ENCODE data around the gene EIF4H. TPM values are rescaled to one million over a fixed set of nuclear protein-coding genes. Genes with fewer than 3 reads are reported as not detected.
"Not testable (repeated sequence)": the region's sequence is repeated elsewhere in the genome, so short reads cannot be mapped to it uniquely, and the experiment has no call there.

EIF4H gene
- total RNA-seq, 2 donors from 2014 or later = 452 to 457 TPM

GRCh38 chr7:74195139-74195860 lies 21.1 kb downstream of the EIF4H start:
- H3K27ac Mint-ChIP-seq = peak overlapping the region; percentile 91
- ATAC-seq (replicated peaks in 1 of 2) = peak; percentile 20 to 27

DNA sequence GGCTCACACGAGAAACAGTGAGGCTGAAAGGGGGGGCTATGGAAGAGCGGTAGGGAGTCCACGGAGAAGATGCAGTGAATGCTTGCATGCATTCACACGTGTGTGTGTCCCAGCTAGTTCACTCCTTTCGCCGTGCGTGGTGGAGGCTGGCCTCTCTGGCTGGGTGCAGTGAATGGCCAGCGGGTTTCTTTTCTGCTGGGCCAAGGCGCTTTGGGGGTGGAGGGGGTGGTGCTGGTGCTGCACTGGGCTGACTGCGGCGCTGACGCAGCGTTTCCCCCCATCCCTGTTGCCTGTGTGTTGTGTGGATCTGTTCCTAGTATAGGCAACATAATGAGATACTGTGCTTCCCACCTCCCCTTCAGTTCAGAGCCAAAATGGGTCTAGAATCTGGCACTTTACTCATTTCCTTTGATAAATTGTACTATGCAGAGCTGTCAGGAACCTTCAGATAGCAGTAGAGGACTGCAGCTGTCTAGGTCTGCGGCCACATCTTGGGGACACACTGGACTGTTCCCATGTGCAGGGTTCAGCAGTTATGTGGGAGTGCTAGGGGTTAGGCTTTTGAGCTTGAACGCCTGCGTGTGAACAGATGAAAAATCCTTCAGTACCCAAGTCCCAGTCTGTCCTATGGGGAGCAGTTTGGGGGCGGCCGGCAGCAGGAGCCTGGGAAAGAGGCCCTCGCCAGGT lies 22.0 kb downstream of the EIF4H start:
- ATAC-seq (replicated peaks in 1 of 2); H3K4me1 Mint-ChIP-seq (ENCODE audit: low read depth); H3K27me3 Mint-ChIP-seq (ENCODE audit: low read depth); H3K4me3 Mint-ChIP-seq; H3K9me3 Mint-ChIP-seq; DNase-seq: not testable (repeated sequence)
- peak overlapping the region; percentile 91 for H3K27ac Mint-ChIP-seq
- H3K36me3 Mint-ChIP-seq (ENCODE audit: insufficient read depth in 2 of 2) = peaks cover 4 to 23% of the 10 kb centered on the region in 2 donors

More at GRCh38 chr7:74195139-74195860, 21.1 kb downstream of the EIF4H start:
- not testable (repeated sequence) for H3K9me3 Mint-ChIP-seq; H3K27me3 Mint-ChIP-seq (ENCODE audit: low read depth); H3K4me3 Mint-ChIP-seq; H3K4me1 Mint-ChIP-seq (ENCODE audit: low read depth); DNase-seq
- H3K36me3 Mint-ChIP-seq (ENCODE audit: insufficient read depth in 2 of 2) = peaks cover 4 to 26% of the 10 kb centered on the region in 2 donors

DNA sequence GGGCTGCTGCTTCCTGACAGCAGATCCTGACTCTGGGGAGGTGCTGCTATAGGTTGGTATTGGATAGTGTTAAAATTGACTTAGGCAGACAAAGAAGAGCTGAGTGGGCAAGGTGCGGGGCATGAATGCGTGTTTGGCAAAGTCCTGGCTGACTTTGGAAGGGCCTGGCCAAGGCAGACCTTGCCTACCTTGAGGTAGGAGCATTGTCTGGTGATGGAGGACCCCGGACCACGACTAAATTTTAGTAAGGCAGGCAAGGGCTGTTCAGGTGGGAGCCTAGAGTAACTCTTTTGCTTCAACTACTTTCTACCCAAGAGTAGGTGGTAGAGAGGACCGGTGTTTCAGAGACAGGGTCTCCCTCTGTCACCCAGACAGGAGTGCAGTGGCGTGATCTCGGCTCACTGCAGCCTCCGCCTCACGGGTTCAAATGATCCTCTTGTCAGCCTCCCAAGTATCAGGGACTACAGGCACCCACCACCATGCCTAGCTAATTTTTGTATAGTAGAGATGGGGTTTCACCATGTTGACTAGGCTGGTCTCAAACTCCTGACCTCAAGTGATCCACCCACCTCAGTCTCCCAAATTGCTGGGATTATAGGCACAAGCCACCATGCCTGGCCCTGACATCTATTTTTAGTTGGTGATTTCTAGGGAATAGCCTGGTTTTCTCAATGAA lies 23.4 kb downstream of the EIF4H start:
- no peak overlapping the region for H3K4me3 Mint-ChIP-seq
- no peaks in the 10 kb centered on the region for H3K27me3 Mint-ChIP-seq (ENCODE audit: low read depth)
- no peak for DNase-seq
- peaks cover 4 to 17% of the 10 kb centered on the region in 2 donors for H3K36me3 Mint-ChIP-seq (ENCODE audit: insufficient read depth in 2 of 2)
- H3K4me1 Mint-ChIP-seq (ENCODE audit: low read depth) = peaks cover 9% of the 10 kb centered on the region
- H3K27ac Mint-ChIP-seq = peak overlapping the region; percentile 2
- no peaks in the 10 kb centered on the region for H3K9me3 Mint-ChIP-seq
- ATAC-seq (replicated peaks in 1 of 2) = peak in 1 of 2 donors; percentile 16

DNA sequence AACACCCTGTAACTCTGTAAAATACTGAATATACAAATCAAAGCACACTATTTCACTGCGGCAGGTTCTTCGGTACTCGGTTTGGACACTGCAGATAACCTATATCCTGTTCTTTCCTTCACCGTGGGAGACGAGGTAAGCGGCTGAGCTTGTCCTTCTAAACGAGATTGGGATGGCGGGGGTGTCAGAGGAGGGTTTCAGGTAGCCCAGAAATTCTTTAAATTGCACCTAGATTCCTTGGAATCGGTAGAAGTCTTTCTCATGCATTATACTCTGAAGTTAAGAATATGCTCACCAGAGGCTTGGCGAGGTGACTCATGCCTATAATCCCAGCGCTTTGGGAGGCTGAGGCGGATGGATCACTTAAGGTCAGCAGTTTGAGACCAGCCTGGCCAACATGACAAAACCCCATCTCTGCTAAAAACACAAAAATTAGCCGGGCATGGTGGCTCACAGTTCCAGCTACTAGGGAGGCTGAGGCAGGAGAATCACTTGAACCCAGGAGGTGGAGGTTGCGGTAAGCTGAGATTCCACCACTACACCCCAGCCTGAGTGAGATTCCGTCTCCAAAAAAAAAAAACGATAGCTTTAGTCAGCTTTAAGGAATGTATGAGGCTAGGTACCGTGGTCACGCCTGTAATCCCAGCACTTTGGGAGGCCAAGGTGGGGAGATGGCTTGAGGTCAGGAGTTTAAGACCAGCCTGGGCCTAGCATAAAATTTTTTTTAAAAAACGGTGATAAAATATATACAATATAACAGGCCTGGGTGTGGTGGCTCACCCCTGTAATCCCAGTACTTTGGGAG lies 25.6 kb downstream of the EIF4H start:
- peak overlapping the region; percentile 42 for H3K27ac Mint-ChIP-seq
- no peak for DNase-seq
- ATAC-seq (replicated peaks in 1 of 2) = no peak
- no peaks in the 10 kb centered on the region for H3K9me3 Mint-ChIP-seq
- peaks cover 2 to 9% of the 10 kb centered on the region in 2 donors for H3K36me3 Mint-ChIP-seq (ENCODE audit: insufficient read depth in 2 of 2)
- no peaks in the 10 kb centered on the region for H3K27me3 Mint-ChIP-seq (ENCODE audit: low read depth)
- H3K4me3 Mint-ChIP-seq = no peak overlapping the region
- peaks cover 2% of the 10 kb centered on the region for H3K4me1 Mint-ChIP-seq (ENCODE audit: low read depth)

- ATAC-seq (replicated peaks in 1 of 2) = no peak
- peaks cover 18% of the 10 kb centered on the region for H3K4me1 Mint-ChIP-seq (ENCODE audit: low read depth)
- H3K27ac Mint-ChIP-seq = peak overlapping the region; percentile 28
- no peak overlapping the region for H3K4me3 Mint-ChIP-seq
- no peaks in the 10 kb centered on the region for H3K36me3 Mint-ChIP-seq (ENCODE audit: insufficient read depth in 2 of 2)
- no peaks in the 10 kb centered on the region for H3K27me3 Mint-ChIP-seq (ENCODE audit: low read depth)
- DNase-seq = no peak
- H3K9me3 Mint-ChIP-seq = no peaks in the 10 kb centered on the region
These were observed 28.8 kb downstream of the EIF4H start for GRCh38 chr7:74202841-74203556.

GRCh38 chr7:74203956-74204618 lies 29.9 kb downstream of the EIF4H start:
- no peaks in the 10 kb centered on the region for H3K9me3 Mint-ChIP-seq
- DNase-seq (no peak), ATAC-seq (replicated peaks in 1 of 2) (no peak)
- no peak overlapping the region for H3K4me3 Mint-ChIP-seq
- no peak overlapping the region for H3K27ac Mint-ChIP-seq
- peaks cover 6% of the 10 kb centered on the region for H3K27me3 Mint-ChIP-seq (ENCODE audit: low read depth)
- H3K4me1 Mint-ChIP-seq (ENCODE audit: low read depth) = peaks cover 19% of the 10 kb centered on the region
- no peaks in the 10 kb centered on the region for H3K36me3 Mint-ChIP-seq (ENCODE audit: insufficient read depth in 2 of 2)

DNA sequence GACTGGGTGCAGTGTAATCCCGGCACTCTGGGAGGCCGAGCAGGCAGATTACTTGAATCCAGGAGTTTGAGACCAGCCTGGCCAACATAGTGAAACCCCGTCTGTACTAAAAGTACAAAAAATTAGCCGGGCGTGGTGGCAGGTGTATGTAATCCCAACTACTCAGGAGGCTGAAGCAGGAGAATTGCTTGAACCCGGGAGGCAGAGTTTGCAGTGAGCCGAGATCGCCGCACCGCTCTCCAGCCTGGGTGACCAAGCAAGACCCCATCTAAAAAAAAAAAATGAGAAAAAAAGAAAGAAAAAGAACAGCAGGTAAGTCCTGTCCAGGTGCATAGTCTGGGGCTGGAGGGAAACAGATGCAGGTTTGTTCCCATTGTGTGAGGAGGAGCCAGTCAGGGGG lies 31.9 kb downstream of the EIF4H start:
- peak overlapping the region; percentile 38 for H3K27ac Mint-ChIP-seq
- H3K27me3 Mint-ChIP-seq (ENCODE audit: low read depth); DNase-seq; H3K4me3 Mint-ChIP-seq; ATAC-seq (replicated peaks in 1 of 2); H3K9me3 Mint-ChIP-seq; H3K36me3 Mint-ChIP-seq (ENCODE audit: insufficient read depth in 2 of 2): not testable (repeated sequence)
- peaks cover 26% of the 10 kb centered on the region for H3K4me1 Mint-ChIP-seq (ENCODE audit: low read depth)

DNA sequence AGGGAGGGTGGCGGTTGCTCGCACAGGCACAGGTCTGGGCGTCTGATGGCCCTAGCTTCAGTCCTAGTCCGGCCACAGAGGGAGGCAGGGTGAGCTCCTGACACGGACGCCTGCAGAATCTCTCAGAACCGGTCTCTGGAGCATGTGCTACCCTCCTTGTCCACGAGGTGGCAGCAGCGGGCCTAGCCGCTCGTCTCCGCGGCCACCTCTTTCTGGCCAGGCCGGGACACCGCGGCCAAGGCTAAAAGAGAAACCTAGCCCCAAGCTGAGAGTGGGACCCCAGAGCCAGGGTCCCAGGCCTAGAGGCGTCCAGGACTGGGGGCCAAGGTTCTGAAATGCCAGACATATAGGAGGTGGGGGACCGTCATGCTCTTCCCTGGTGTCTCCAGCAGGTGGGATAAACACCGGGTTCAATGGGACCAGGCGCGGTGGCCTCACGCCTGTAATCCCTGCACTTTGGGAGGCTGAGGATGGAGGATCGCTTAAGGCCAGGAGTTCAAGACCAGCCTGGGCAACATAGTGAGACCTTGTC lies 32.5 kb downstream of the EIF4H start:
- Mint-ChIP-seq H3K27me3 (ENCODE audit: low read depth) (peaks cover 6% of the 10 kb centered on the region), H3K27ac (peak overlapping the region; percentile 84), H3K4me1 (ENCODE audit: low read depth) (peaks cover 26% of the 10 kb centered on the region), H3K36me3 (ENCODE audit: insufficient read depth in 2 of 2) (no peaks in the 10 kb centered on the region), H3K4me3 (peak overlapping the region; percentile 54 to 67), H3K9me3 (no peaks in the 10 kb centered on the region)
- peak; percentile 64 to 69 for ATAC-seq (replicated peaks in 1 of 2)
- DNase-seq = peak; percentile 83 to 87

DNA sequence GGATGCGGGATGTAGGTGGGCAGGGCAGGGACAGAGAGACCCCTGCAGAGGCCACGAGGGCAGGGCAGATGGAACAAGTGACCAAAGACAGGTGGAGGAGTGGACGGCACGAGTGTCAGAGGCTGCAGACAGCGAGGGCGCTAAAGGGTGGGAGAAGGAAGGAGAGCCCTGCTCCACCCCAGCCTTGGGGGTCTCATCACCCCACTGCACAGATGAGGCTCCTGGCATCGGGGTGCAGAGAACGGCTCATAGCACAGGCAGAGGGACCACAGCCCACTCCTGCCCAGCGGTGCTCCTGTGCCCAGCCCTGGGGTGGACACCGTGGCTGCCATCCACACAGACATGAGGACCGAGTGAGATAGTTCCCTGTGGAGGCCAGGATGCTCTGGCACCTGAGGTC lies 33.4 kb downstream of the EIF4H start:
- no peak overlapping the region for H3K27ac Mint-ChIP-seq
- H3K9me3 Mint-ChIP-seq = no peaks in the 10 kb centered on the region
- peaks cover 26% of the 10 kb centered on the region for H3K4me1 Mint-ChIP-seq (ENCODE audit: low read depth)
- no peak overlapping the region for H3K4me3 Mint-ChIP-seq
- H3K27me3 Mint-ChIP-seq (ENCODE audit: low read depth) = peaks cover 6% of the 10 kb centered on the region
- no peak for ATAC-seq (replicated peaks in 1 of 2)
- no peak for DNase-seq
- H3K36me3 Mint-ChIP-seq (ENCODE audit: insufficient read depth in 2 of 2) = no peaks in the 10 kb centered on the region

- not testable (repeated sequence) for DNase-seq; ATAC-seq (replicated peaks in 1 of 2); H3K4me3 Mint-ChIP-seq; H3K36me3 Mint-ChIP-seq (ENCODE audit: insufficient read depth in 2 of 2); H3K27ac Mint-ChIP-seq; H3K27me3 Mint-ChIP-seq (ENCODE audit: low read depth); H3K9me3 Mint-ChIP-seq
- H3K4me1 Mint-ChIP-seq (ENCODE audit: low read depth) = peaks cover 26% of the 10 kb centered on the region
These were observed 34.1 kb downstream of the EIF4H start for GRCh38 chr7:74208241-74208640.

GRCh38 chr7:74212661-74213060 lies 38.5 kb downstream of the EIF4H start:
- Mint-ChIP-seq H3K9me3 (no peaks in the 10 kb centered on the region), H3K27me3 (ENCODE audit: low read depth) (peaks cover 6% of the 10 kb centered on the region), H3K27ac (no peak overlapping the region), H3K4me3 (no peak overlapping the region), H3K36me3 (ENCODE audit: insufficient read depth in 2 of 2) (no peaks in the 10 kb centered on the region), H3K4me1 (ENCODE audit: low read depth) (peaks cover 19% of the 10 kb centered on the region)
- no peak for DNase-seq
- ATAC-seq (replicated peaks in 1 of 2) = no peak
